ENCODE measurements around the gene TEX13B. TPM values are rescaled to one million over a fixed set of nuclear protein-coding genes. Genes with fewer than 3 reads are reported as not detected.

Gene TEX13B, protein sequence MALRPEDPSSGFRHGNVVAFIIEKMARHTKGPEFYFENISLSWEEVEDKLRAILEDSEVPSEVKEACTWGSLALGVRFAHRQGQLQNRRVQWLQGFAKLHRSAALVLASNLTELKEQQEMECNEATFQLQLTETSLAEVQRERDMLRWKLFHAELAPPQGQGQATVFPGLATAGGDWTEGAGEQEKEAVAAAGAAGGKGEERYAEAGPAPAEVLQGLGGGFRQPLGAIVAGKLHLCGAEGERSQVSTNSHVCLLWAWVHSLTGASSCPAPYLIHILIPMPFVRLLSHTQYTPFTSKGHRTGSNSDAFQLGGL
- total RNA-seq, result not detected

DNA sequence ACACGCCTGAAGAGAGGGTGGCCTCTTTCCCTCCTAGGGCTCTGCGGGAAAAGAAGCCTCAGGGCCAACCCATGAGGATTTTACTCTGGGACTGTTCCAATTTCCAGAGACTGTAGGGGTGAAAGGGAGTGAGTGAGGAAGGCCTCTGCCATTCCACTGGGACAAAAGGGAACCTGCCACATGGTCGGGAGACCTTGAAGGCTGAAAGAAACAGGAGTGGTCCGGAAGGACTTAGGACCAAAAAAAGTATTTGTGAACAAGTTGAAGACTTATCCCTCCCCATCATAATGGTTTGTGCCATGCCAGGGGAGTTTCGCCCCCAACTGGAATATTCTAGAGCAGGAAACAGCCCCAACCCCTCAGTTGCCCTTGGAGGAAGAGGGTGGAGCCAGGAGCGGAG, at the start of gene TEX13B:
TEX13B (minus strand) TSS at position 15 of the 400 bp plus-strand sequence. CDS start 243 bp downstream, outside the sequence.
- H3K27me3 Mint-ChIP-seq, result no peaks in the 10 kb centered on the region
- H3K4me1 Mint-ChIP-seq, result peaks cover 2% of the 10 kb centered on the region
- H3K36me3 Mint-ChIP-seq, result no peaks in the 10 kb centered on the region
- no peak for DNase-seq
- H3K4me3 Mint-ChIP-seq, result no peak within 1 kb of the TSS
- H3K27ac Mint-ChIP-seq, result no peak within 1 kb of the TSS
- no peaks in the 10 kb centered on the region for H3K9me3 Mint-ChIP-seq

DNA sequence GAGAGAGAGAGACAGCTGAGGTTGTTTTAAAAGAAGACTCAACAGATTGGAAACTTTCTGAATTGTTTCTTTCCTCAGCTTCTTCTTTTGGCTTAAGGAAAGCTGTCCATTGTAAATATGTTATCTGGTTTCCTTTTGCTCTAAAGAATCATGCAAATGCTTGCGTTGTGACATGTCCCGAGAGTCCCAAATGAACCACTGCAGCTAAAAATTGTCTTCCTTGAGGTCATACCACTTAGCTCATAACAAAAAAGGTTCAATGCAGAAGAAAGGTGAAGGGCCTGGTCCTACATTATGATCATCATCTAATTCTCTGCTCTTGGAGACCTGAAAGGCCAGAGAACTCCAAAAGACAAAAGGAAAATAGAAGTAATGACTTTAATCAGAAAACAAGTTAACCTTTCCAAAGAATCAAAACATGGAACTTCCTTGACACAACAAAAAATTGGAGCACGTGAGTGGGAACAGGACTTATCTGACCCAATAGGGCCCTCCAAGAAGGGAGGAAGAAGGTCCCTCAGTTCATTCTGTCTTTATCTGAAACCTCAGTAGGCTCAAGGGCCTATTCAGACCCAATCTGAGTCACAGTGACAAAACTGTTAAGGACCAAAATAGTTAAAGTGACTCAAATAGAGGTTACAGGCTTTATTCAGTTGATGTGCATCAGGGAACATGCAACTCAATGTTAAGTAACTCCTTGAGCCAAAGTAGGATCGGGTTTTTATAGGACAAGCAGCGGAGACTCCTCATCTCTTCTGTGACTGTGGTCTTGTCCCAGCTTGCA, 48.0 kb upstream of the TEX13B start:
- DNase-seq, result no peak
- Mint-ChIP-seq H3K27ac (no peak overlapping the region), H3K9me3 (no peaks in the 10 kb centered on the region), H3K4me3 (no peak overlapping the region), H3K4me1 (peaks cover 40% of the 10 kb centered on the region), H3K36me3 (peaks cover 1% of the 10 kb centered on the region), H3K27me3 (no peaks in the 10 kb centered on the region)

DNA sequence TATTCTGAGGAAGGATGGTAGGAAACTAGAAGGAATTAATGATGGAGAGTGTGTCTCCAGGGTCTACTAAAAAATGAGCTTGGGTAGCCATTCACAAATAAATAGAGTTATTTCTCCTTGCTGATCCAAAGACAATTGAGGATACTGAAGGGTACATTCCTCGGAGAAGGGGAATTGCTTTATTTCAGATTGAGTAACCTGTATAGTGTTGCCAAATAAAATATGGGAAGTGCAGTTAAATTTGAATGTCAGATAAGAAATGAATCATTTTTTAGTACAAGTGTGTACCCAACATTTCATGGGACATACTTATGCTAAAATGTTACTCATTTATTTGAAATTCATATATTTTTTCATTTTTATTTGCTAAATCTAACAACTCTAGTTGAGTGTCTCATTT, 46.7 kb upstream of the TEX13B start:
- Mint-ChIP-seq H3K9me3 (no peaks in the 10 kb centered on the region), H3K36me3 (peaks cover 1% of the 10 kb centered on the region), H3K27me3 (no peaks in the 10 kb centered on the region), H3K4me3 (no peak overlapping the region), H3K27ac (no peak overlapping the region), H3K4me1 (peaks cover 41% of the 10 kb centered on the region)
- DNase-seq, result no peak

DNA sequence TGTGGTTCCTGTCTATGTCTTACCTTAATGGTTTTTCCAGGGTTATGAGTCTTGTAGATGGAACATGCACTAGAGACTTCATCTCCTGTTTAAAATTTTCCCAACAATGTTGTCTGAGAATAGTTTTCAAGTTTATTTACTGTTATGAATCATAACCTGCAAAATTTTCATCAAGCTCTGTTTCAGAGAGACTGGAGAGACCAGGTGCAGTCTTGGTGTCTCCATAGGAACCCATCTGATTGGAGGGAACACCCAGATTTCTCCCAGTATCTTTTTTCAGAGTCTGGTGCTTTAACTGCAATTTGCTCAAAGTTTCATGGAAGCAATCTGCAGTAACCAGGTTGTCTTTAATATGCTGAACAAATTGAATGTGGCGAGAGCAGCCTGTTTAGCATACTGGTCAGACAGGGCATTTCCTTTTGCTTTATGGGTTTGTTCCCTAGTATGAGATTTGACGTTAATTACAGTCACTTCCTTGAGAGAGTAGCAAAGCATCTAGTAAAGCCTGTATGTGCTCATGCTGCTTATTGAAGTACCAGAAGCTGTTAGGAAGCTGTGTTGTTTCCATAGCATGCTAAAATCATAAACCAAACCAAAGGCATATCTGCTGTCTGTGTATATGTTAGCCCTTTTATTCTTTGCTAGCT, 43.9 kb upstream of the TEX13B start:
- peak overlapping the region; percentile 37 for H3K4me3 Mint-ChIP-seq
- DNase-seq, result no peak
- H3K27ac Mint-ChIP-seq, result no peak overlapping the region
- no peaks in the 10 kb centered on the region for H3K36me3 Mint-ChIP-seq
- H3K4me1 Mint-ChIP-seq, result peaks cover 52% of the 10 kb centered on the region
- H3K27me3 Mint-ChIP-seq, result no peaks in the 10 kb centered on the region
- no peaks in the 10 kb centered on the region for H3K9me3 Mint-ChIP-seq

DNA sequence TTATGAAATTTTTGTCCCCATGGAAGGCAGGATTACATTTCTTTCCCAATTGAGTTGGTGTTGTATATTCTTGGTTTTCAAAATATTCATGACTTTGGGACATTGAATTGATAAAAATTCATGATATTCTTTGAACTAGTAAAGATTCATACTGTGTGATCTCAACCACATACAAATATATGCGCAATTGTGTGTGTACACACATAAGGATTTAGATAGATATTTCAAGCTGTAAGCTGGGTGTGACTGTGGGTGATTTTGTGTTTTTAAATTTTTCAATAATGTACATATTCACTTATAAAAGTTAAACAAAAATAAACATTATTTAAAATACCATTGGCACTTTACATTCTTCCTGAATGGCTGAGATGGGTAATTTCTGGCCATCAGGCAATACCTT, 43.2 kb upstream of the TEX13B start:
- Mint-ChIP-seq H3K36me3 (no peaks in the 10 kb centered on the region), H3K9me3 (no peaks in the 10 kb centered on the region), H3K27me3 (no peaks in the 10 kb centered on the region), H3K4me3 (no peak overlapping the region), H3K4me1 (peaks cover 53% of the 10 kb centered on the region), H3K27ac (no peak overlapping the region)
- no peak for DNase-seq

DNA sequence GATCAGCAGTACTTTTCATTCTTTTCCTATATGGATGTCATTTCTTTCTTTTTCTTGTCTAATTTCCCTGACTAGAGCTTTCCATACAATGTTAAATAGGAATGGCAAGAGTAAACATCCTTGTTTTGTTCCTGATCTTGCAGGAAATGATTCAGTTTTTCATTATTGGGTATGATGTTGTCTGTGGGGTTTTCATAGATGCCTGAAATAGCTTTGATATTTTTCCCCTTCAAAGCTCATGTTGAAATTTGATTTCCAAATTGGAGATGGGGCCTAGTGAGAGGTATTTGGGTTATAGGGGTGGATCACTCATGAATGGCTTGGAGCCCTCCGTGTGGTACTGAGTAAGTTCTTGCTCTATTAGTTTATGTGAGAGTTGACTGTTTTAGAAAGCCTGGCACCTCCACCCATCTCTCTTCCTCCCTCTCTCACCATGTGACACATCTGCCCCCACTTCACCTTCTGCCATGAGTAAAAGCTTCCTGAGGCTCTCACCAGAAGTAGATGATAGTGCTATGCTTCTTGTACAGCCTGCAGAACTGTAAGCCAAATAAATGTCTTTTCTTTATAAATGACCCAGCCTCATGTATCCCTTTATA, 40.4 kb upstream of the TEX13B start:
- no peak for DNase-seq
- no peaks in the 10 kb centered on the region for H3K27me3 Mint-ChIP-seq
- peak overlapping the region; percentile 86 for H3K27ac Mint-ChIP-seq
- H3K4me3 Mint-ChIP-seq, result no peak overlapping the region
- peaks cover 56% of the 10 kb centered on the region for H3K4me1 Mint-ChIP-seq
- H3K9me3 Mint-ChIP-seq, result no peaks in the 10 kb centered on the region
- no peaks in the 10 kb centered on the region for H3K36me3 Mint-ChIP-seq

DNA sequence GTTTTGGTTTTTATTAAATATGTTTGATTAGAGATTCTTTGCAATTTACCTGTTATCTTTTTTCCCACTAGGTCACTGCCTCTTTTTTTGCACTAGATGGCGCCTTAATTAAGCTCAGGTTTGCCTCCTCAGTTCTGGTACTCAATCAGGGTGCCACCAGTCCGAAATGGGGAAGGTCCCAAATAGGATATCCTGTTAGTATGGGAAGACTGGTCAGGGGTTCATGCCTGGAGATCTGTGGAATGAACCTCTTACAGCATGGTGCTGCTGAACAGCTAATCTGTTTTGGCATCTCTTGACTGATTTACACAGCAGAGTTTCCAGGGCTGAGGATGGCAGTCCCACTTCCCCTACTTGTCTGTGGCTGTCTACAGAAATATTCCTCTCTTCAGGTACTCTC, 38.5 kb upstream of the TEX13B start:
- Mint-ChIP-seq H3K27me3 (no peaks in the 10 kb centered on the region), H3K4me1 (peaks cover 50% of the 10 kb centered on the region), H3K36me3 (no peaks in the 10 kb centered on the region), H3K9me3 (peaks cover 3% of the 10 kb centered on the region), H3K27ac (peak overlapping the region; percentile 77), H3K4me3 (no peak overlapping the region)
- DNase-seq, result no peak

DNA sequence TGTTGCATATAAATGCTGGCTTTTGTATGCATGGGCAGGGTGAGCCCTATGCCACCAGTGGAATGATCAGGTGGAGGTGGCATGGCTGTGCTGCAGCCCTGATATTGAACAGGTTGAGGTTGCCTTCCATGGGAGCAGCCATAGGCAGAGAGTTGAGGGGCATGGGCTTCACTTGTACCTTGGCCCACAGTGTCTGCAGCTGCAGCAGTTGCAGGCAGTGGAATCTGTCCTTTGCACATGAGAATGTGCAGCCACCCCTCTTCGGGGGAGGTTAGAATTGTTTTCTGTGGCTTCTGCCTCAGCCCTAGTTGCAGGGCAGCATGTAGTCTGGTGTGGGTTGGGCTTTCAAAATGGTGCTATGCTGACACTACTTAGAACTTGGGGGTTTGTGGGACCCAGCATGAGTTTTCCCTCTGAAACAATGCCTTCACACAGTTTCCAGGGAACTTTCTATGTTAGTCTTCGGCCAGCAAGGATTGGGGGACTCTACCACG, 37.3 kb upstream of the TEX13B start:
- no peak for DNase-seq
- Mint-ChIP-seq H3K27ac (no peak overlapping the region), H3K9me3 (peaks cover 6% of the 10 kb centered on the region)

DNA sequence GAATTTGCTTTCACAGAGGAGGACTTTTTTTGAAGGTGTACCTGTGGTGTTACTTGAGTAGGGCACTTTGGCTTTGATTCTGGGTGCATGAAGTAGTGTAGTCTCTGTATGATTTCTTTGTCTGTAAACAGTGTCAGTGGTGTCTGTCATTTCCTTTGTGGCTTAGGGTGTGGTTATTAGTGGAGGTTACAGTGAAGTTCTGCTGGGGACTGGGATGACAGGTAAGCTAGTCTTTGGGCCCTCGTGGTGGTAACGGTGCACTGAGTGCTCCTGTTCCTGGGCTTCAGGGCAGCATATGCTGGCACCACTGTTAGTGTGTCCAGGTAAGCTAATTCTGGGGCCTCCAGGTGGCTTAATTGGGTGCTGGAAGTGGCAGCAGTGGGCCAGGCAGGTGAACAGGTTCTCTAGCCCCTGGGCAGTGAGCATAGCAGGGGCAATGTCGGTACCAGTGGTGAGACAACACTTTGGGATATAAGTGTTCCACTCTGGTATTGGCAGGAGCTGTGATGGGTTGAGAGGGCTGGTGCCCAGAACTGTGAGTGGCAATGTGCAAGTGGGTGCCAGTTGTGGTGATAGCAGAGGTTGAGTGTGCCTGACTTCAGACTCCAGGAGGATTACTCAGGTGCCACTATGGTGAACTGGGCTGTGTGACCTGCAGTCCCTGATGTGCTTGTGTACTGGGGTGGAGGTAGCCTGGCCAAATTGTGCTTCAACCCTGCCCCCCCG, 36.6 kb upstream of the TEX13B start:
- peak overlapping the region; percentile 53 for H3K4me3 Mint-ChIP-seq
- H3K36me3 Mint-ChIP-seq, result no peaks in the 10 kb centered on the region
- peak overlapping the region; percentile 69 for H3K27ac Mint-ChIP-seq
- peaks cover 11% of the 10 kb centered on the region for H3K9me3 Mint-ChIP-seq
- H3K4me1 Mint-ChIP-seq, result peaks cover 43% of the 10 kb centered on the region
- H3K27me3 Mint-ChIP-seq, result no peaks in the 10 kb centered on the region
- peak; percentile 8 for DNase-seq

More for the DNA sequence above, 37.3 kb upstream of the TEX13B start:
- Mint-ChIP-seq H3K4me1 (peaks cover 45% of the 10 kb centered on the region), H3K36me3 (no peaks in the 10 kb centered on the region), H3K4me3 (peak overlapping the region; percentile 32), H3K27me3 (no peaks in the 10 kb centered on the region)

DNA sequence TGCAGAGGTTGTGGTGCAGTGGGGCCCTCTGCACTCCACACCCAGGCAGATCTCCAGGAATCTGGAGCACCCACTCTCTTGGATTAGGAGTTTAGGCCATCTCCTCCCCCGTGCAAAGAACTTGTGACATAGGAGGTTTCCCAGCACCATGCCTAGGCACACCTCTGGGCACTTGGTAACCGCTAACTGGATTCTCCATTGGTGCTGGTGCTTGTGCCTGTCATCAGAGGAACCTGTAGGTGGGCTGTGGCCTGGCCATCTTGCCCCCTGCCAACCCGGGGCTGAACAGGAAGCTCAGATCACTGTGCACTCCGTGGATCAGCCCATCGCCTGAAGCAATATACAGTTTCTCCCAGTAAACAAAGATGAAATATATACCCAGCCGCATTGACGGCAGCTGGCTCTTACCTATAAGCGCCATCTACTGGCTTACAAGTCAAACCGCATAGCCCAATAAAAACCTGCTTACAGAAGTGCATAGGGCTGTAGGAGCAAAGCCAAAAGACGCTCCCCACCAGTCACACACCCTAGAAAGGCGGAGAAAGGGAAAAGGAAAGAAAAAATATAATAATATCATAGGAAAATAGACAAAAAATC, 19.1 kb upstream of the TEX13B start:
- no peak for DNase-seq

DNA sequence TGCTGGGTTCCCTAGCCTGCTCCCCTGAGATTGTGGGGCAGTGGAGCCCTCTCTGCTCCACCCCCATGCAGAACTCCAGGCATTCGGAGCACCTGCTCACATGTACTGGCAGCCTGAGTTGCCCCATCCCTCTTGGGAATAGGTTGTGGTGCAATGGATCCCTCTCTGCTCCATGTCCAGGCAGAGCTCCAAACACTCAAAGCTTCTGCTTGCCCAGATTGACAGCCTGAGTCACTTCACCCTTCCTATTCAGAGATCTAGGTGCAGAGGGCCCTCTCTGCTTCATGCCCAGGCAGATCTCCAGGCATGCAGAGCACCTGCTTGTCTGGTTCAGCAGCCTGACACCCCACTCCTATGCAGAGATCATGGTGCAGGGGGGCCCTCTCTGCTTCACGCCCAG, 18.6 kb upstream of the TEX13B start:
- no peaks in the 10 kb centered on the region for H3K4me1 Mint-ChIP-seq
- no peaks in the 10 kb centered on the region for H3K27me3 Mint-ChIP-seq
- no peak overlapping the region for H3K27ac Mint-ChIP-seq
- H3K4me3 Mint-ChIP-seq, result no peak overlapping the region
- peaks cover 5% of the 10 kb centered on the region for H3K9me3 Mint-ChIP-seq
- H3K36me3 Mint-ChIP-seq, result no peaks in the 10 kb centered on the region
- no peak for DNase-seq

More for the DNA sequence above, 19.1 kb upstream of the TEX13B start:
- peaks cover 5% of the 10 kb centered on the region for H3K9me3 Mint-ChIP-seq
- H3K4me1 Mint-ChIP-seq, result no peaks in the 10 kb centered on the region
- H3K27me3 Mint-ChIP-seq, result no peaks in the 10 kb centered on the region
- H3K27ac Mint-ChIP-seq, result no peak overlapping the region
- H3K4me3 Mint-ChIP-seq, result no peak overlapping the region
- no peaks in the 10 kb centered on the region for H3K36me3 Mint-ChIP-seq

DNA sequence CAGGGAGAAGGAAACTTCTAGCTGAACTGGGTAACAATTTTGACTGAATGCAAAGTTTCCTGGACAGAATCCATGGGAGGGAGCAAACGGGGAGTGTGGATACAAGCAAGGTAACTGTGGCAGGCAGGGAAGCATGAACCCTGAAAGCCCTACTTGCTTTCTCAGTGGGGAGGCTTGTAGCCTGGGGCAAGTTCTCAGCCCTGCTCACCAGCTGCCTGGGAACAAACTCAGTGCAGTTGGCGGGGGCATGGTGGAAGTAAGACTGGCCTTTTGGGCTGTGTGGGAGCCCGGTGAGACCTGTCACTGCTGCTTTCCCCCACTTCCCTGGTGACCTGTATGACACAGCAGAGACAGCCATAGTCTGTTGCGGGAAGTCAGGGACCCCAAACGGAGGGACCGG, 14.0 kb upstream of the TEX13B start:
- Mint-ChIP-seq H3K4me1 (no peaks in the 10 kb centered on the region), H3K27ac (no peak overlapping the region), H3K27me3 (peaks cover 4% of the 10 kb centered on the region), H3K9me3 (peaks cover 5% of the 10 kb centered on the region), H3K4me3 (no peak overlapping the region), H3K36me3 (peaks cover 1% of the 10 kb centered on the region)
- no peak for DNase-seq

DNA sequence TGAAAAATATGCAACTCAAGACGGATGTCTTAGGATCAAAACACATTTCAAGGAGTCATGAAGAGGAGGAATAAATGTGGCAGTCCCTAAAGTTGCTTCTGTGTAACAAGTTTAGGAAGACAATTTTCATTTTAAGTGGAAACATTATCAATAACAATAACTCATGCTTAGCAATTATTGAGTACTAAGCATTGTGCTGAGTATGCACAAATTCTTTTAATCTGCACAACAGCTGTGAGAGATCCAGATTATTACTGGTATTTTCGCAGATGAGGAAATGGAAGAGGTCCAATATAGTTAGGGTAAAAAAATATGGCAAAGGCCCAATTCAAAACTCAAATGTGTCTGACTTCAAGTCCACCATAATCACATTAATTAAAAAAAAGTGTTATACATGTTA, 2.9 kb upstream of the TEX13B start:
- Mint-ChIP-seq H3K9me3 (peaks cover 2% of the 10 kb centered on the region), H3K36me3 (no peaks in the 10 kb centered on the region), H3K27ac (no peak overlapping the region), H3K27me3 (no peaks in the 10 kb centered on the region), H3K4me3 (no peak overlapping the region), H3K4me1 (no peaks in the 10 kb centered on the region)
- no peak for DNase-seq

DNA sequence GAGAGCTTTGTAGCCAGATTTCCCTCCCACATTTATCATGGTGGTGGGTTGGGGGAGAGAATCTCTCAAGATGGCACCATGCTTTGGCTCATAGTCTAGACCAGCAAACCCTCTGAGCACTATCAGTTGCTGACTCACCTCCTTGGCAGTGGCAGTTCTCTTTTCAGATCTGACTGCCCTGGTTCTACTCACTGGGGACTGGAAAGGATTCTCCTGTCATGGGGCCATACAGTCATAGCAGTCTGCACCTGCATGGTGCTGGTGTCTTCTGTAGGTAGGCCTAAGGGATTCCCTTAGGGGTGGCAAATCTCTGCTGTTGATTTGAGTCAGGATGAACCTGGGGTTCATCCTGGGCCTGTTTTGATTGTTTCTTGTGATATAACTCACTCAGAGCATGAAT, 2.6 kb downstream of the TEX13B start:
- no peak for DNase-seq
- H3K27me3 Mint-ChIP-seq, result no peaks in the 10 kb centered on the region
- peaks cover 2% of the 10 kb centered on the region for H3K4me1 Mint-ChIP-seq
- H3K27ac Mint-ChIP-seq, result no peak overlapping the region
- H3K36me3 Mint-ChIP-seq, result no peaks in the 10 kb centered on the region
- H3K4me3 Mint-ChIP-seq, result no peak overlapping the region
- H3K9me3 Mint-ChIP-seq, result no peaks in the 10 kb centered on the region

All from activated naive CD8-positive, alpha-beta T cell treated with anti-CD3 and anti-CD28 coated beads for 36 hours (primary cell).